Measurements from ENCODE around the gene RPN2. TPM values are rescaled to one million over a fixed set of nuclear protein-coding genes. Genes with fewer than 3 reads are reported as not detected.
A peak's percentile ranks its signal among the peaks of the same experiment; 100 is the strongest.

The RPN2 gene
- polyA plus RNA-seq, 3 donors, result 169 to 215 (median 199) TPM

DNA sequence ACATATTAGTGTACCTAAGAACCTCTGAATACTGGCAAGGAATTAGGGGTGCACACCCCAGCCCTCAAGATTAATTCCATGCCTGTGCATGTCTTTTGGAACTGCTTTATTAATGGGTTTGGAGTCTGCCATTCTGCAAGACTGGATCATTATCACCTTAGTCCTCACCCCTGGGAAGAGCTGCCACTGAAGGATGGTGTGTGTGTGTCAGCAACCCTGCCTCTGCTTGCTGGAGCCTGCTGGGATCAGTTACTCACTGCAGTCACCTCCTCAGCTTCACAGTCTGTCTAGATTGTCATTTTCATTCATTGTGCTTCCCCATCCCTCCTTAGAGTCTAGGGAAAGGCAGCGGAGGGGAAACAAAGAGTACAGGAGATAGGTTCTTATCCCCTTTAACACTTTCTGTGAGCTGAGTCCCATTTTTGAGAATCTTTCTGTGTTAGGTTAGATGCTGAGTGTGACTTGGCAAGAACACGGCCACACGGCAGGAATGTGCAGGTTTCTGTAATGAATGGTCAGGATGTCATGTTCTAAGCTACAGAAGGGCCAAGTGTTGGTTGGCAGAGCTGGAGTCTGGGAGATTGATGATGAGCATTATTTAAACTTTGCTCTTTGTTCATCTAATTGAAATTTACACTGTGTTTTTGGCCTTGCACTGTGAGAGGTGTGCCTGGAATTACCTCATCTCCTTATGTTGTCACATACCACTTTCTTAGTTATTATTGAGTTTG, 61.4 kb downstream of the RPN2 start:
- TF ChIP-seq, protein P1, sequence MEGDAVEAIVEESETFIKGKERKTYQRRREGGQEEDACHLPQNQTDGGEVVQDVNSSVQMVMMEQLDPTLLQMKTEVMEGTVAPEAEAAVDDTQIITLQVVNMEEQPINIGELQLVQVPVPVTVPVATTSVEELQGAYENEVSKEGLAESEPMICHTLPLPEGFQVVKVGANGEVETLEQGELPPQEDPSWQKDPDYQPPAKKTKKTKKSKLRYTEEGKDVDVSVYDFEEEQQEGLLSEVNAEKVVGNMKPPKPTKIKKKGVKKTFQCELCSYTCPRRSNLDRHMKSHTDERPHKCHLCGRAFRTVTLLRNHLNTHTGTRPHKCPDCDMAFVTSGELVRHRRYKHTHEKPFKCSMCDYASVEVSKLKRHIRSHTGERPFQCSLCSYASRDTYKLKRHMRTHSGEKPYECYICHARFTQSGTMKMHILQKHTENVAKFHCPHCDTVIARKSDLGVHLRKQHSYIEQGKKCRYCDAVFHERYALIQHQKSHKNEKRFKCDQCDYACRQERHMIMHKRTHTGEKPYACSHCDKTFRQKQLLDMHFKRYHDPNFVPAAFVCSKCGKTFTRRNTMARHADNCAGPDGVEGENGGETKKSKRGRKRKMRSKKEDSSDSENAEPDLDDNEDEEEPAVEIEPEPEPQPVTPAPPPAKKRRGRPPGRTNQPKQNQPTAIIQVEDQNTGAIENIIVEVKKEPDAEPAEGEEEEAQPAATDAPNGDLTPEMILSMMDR (IDR thresholded peaks at IDR 0.05), result no peak
- Mint-ChIP-seq H3K36me3 (peaks cover 83 to 86% of the 10 kb centered on the region in 2 donors), H3K4me3 (no peak overlapping the region), H3K9me3 (no peaks in the 10 kb centered on the region), H3K27me3 (ENCODE audit: low read depth in 3 of 3) (no peaks in the 10 kb centered on the region), H3K27ac (peak overlapping the region in 2 of 7 donors; percentile 3 to 51), H3K4me1 (no peaks in the 10 kb centered on the region)
- Histone ChIP-seq H3K4me3 (replicated peaks in 1 of 3; ENCODE audit: low read depth in 2 of 3, low read length in 3 of 3) (no peak overlapping the region), H3K9ac (ENCODE audit: insufficient read depth, low read length, poor library complexity, severe bottlenecking) (no peak overlapping the region), H2AFZ (ENCODE audit: insufficient read depth, low read depth, low read length, poor library complexity, severe bottlenecking) (no peak overlapping the region), H3K9me3 (replicated peaks in 1 of 2; ENCODE audit: control insufficient read depth in 1 of 2, insufficient read depth in 1 of 2, low read length in 2 of 2) (no peaks in the 10 kb centered on the region), H3K4me1 (ENCODE audit: control insufficient read depth in 1 of 2, insufficient read depth in 2 of 2, low read length in 2 of 2) (no peaks in the 10 kb centered on the region), H3K4me2 (replicated peaks; ENCODE audit: extremely low read depth, low read length, poor library complexity, severe bottlenecking) (no peak overlapping the region), H3K79me2 (ENCODE audit: insufficient read depth, low read length) (no peaks in the 10 kb centered on the region), H4K20me1 (ENCODE audit: insufficient read depth, low read length) (no peaks in the 10 kb centered on the region), H3K27ac (ENCODE audit: low read depth in 1 of 2, low read length in 2 of 2) (peak overlapping the region in 1 of 2 donors; percentile 22), H3K27me3 (ENCODE audit: control insufficient read depth in 2 of 2, insufficient read depth in 2 of 2, low read length in 2 of 2) (no peaks in the 10 kb centered on the region), H3K36me3 (replicated peaks in 1 of 2; ENCODE audit: control insufficient read depth in 1 of 2, insufficient read depth in 2 of 2, low read length in 2 of 2) (peaks cover 85 to 94% of the 10 kb centered on the region in 2 donors)
- intact Hi-C loops (cut with micrococcal nuclease), result no loop called here
- 100% methylated on average over 2 of the region's 3 CpGs for WGBS (ENCODE audit: insufficient coverage)
- no peak for DNase-seq

DNA sequence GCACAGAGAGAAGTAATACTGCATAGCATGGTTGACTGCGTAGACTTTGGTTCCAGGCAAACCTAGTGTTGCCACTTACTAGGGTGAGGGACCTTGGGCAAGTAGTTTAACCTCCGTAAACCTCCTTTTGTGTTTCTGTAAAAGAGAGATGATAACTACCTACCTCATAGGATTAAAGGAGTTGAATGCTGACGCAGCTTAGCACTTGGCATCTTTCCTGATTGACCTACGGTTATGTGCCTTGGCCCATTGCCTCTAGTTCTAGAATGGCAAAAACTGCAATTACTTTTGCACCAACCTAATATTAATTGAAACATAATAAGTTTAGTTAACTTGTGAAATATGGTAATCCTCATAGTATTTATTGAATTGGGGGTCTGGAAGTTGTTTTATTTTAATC, 63.4 kb downstream of the RPN2 start:
- H3K27me3 ChIP-seq (ENCODE audit: control insufficient read depth in 2 of 2, insufficient read depth in 2 of 2, low read length in 2 of 2), result no peaks in the 10 kb centered on the region
- Mint-ChIP-seq H3K36me3 (peaks cover 65 to 66% of the 10 kb centered on the region in 2 donors), H3K27ac (no peak overlapping the region), H3K27me3 (ENCODE audit: low read depth in 3 of 3) (peaks cover 0 to 3% (median 0%) of the 10 kb centered on the region in 3 donors), H3K9me3 (no peaks in the 10 kb centered on the region), H3K4me3 (no peak overlapping the region), H3K4me1 (no peaks in the 10 kb centered on the region)
- TF ChIP-seq, protein P1 (IDR thresholded peaks at IDR 0.05), result no peak
- intact Hi-C loops (cut with micrococcal nuclease), result no loop called here
- DNase-seq, result no peak
- H3K9ac ChIP-seq (ENCODE audit: insufficient read depth, low read length, poor library complexity, severe bottlenecking), result no peak overlapping the region
- no CpG with 5 or more reads among the region's 4 CpGs for WGBS (ENCODE audit: insufficient coverage)
- no peaks in the 10 kb centered on the region for H4K20me1 ChIP-seq (ENCODE audit: insufficient read depth, low read length)
- H3K4me3 ChIP-seq (replicated peaks in 1 of 3; ENCODE audit: low read depth in 2 of 3, low read length in 3 of 3), result no peak overlapping the region
- peaks cover 65 to 75% of the 10 kb centered on the region in 2 donors for H3K36me3 ChIP-seq (replicated peaks in 1 of 2; ENCODE audit: control insufficient read depth in 1 of 2, insufficient read depth in 2 of 2, low read length in 2 of 2)
- no peaks in the 10 kb centered on the region for H3K4me1 ChIP-seq (ENCODE audit: control insufficient read depth in 1 of 2, insufficient read depth in 2 of 2, low read length in 2 of 2)
- H3K4me2 ChIP-seq (replicated peaks; ENCODE audit: extremely low read depth, low read length, poor library complexity, severe bottlenecking), result no peak overlapping the region
- no peak overlapping the region for H3K27ac ChIP-seq (ENCODE audit: low read depth in 1 of 2, low read length in 2 of 2)
- no peaks in the 10 kb centered on the region for H3K79me2 ChIP-seq (ENCODE audit: insufficient read depth, low read length)
- no peak overlapping the region for H2AFZ ChIP-seq (ENCODE audit: insufficient read depth, low read depth, low read length, poor library complexity, severe bottlenecking)
- H3K9me3 ChIP-seq (replicated peaks in 1 of 2; ENCODE audit: control insufficient read depth in 1 of 2, insufficient read depth in 1 of 2, low read length in 2 of 2), result no peaks in the 10 kb centered on the region

Data from CD14-positive monocyte (primary cell).